Measurements from ENCODE around the gene ATP2B2.

The ATP2B2 gene

GRCh38 chr3:10518506-10519150 lies 13.2 kb upstream of the ATP2B2 start:
- H3K4me3 ChIP-seq (ENCODE audit: low read depth, low read length) = no peak overlapping the region
- TF ChIP-seq CTCF (IDR thresholded peaks at IDR 0.05; ENCODE audit: low read depth, low read length, missing control alignments) = no peak
- DNase-seq (ENCODE audit: low read depth) = no peak

DNA sequence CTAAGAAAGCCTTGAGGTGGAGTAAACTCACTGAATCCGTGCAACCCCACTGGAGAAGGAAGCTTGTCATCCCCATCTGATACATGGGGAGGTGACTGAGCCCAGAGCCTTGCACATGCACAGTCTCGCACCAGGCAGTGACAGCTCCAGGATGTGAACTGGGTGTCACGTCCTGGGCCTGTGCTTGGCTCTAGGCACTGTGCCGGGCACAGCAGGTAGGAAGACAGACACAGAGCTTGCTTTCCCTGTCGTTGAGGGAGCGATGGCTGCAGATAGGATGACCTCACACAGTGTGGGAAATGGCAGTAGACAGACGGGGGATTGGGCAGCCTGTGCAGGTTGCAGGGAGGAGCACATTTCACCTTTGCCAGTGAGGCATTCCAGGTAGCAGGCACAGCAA lies 12.2 kb upstream of the ATP2B2 start:
- DNase-seq (ENCODE audit: low read depth) = no peak
- no peak overlapping the region for H3K4me3 ChIP-seq (ENCODE audit: low read depth, low read length)
- no peak for TF ChIP-seq CTCF (IDR thresholded peaks at IDR 0.05; ENCODE audit: low read depth, low read length, missing control alignments)

DNA sequence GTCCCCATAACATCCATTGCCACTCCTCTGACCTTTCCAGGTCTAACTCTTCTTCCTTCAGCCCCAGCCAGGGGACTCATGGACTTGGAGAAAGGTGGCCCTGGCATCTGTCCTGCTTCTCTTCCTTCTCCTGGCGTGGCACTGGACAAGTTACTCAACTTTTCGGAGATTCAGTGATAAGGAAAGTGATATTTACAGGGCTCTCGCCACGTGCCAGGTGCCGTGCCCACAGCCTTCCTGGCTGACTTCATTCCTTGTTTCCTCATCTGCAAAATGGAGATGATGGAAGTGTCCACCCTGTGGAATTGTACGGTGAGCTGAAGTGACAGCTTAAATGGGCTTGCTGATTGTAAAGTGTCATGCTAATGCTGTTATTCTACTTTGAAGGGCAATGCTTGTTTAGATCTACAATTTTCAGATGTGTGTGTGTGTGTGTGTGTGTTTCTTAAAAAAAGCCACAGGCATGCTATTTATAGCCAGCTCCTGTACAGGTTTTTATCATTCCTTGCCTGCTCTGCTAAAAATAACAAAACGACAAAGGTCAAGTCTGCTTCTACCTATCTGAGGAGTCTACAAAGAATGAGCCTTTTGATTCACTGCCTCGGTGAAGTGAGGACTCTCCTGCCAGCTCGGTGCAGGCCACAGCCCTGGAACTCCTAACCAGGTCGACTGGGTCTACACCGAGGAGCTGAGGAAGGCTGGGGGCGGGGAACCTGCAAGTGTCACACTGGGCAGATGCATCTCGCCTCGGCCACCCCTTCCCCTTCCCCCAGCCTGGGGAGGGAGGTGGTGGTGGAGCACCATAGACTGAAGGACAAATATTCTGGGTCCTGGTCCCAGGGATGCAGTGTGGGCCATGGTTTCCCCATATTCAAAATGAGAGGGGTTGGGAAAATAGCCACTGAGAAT lies 11.4 kb upstream of the ATP2B2 start:
- H3K4me3 ChIP-seq (ENCODE audit: low read depth, low read length) = no peak overlapping the region
- TF ChIP-seq CTCF (IDR thresholded peaks at IDR 0.05; ENCODE audit: low read depth, low read length, missing control alignments) = no peak
- DNase-seq (ENCODE audit: low read depth) = no peak

GRCh38 chr3:10515884-10516495 lies 10.6 kb upstream of the ATP2B2 start:
- TF ChIP-seq CTCF (IDR thresholded peaks at IDR 0.05; ENCODE audit: low read depth, low read length, missing control alignments) = no peak
- no peak for DNase-seq (ENCODE audit: low read depth)
- H3K4me3 ChIP-seq (ENCODE audit: low read depth, low read length) = no peak overlapping the region

DNA sequence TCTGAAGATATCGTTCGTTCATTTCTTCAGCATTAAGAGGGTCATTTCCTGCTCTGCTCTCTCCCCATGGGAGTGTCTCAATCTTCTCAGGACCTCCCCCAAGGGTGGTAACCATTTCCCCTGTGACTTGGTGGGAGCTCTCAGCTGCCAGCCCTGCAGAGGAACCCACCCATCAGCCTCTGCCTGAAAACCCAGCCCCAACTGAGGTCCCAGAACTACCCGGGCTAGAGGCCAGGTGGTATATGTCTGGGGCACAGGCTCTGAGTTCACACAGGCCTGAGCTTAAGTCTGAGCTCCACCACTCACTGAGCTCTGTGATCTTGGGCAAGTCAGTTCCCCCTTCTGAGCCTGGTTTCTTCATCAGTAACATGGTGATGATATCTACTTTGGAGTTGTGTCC lies 10.0 kb upstream of the ATP2B2 start:
- no peak for TF ChIP-seq CTCF (IDR thresholded peaks at IDR 0.05; ENCODE audit: low read depth, low read length, missing control alignments)
- no peak overlapping the region for H3K4me3 ChIP-seq (ENCODE audit: low read depth, low read length)
- no peak for DNase-seq (ENCODE audit: low read depth)

GRCh38 chr3:10514407-10515069 lies 9.2 kb upstream of the ATP2B2 start:
- TF ChIP-seq CTCF (IDR thresholded peaks at IDR 0.05; ENCODE audit: low read depth, low read length, missing control alignments) = no peak
- H3K4me3 ChIP-seq (ENCODE audit: low read depth, low read length) = no peak overlapping the region
- no peak for DNase-seq (ENCODE audit: low read depth)
